K562 (cell line): Measurements from ENCODE around the gene KIF5A.

ENCODE experiments used
- ATF3 ChIP-seq, 2 experiments: fragments of 450-650 bp in 1 of 2; sonication (generic) in 1 of 2; formaldehyde crosslinking in 1 of 2; IDR thresholded peaks in 1 of 2; conservative IDR thresholded peaks in 1 of 2; 2 replicates each; pipeline versions ENCODE4 v1.6.1 to v1.8.1; 2016 to 2023; ENCODE audit warnings: mild to moderate bottlenecking in 2 of 2, moderate library complexity in 2 of 2, inconsistent platforms in 1 of 2, missing genetic modification reagents in 1 of 2
- CTCF ChIP-seq, 3 experiments: IDR thresholded peaks in 2 of 3; conservative IDR thresholded peaks in 1 of 3; 2 replicates each; pipeline ENCODE4 v1.5.1; 2011 to 2012; ENCODE audit warnings: low read length in 3 of 3, mild to moderate bottlenecking in 3 of 3, control low read depth in 2 of 3, improper control_type of control experiment in 1 of 3, inconsistent platforms in 1 of 3, low read depth in 1 of 3, mixed read lengths in 1 of 3, moderate library complexity in 1 of 3; ENCODE audit not compliant: insufficient read depth in 2 of 3
- HDAC2 ChIP-seq: fragments of 450-650 bp; IDR thresholded peaks from 2 replicates; pipeline ENCODE4 v1.6.1; 2016; ENCODE audit warnings: mild to moderate bottlenecking
- MAX ChIP-seq: sonication (generic); formaldehyde crosslinking; IDR thresholded peaks from 2 replicates; pipeline ENCODE4 v1.9.0; 2022; ENCODE audit warnings: mild to moderate bottlenecking, missing genetic modification reagents
- PHB2 ChIP-seq: fragments of 450-650 bp; IDR thresholded peaks from 2 replicates; pipeline ENCODE4 v1.6.1; 2017; ENCODE audit warnings: low read depth
- TAF1 ChIP-seq: IDR thresholded peaks from 2 replicates; pipeline ENCODE4 v1.6.1; 2011; ENCODE audit warnings: mild to moderate bottlenecking, low read length, moderate library complexity; ENCODE audit not compliant: insufficient read depth, control insufficient read depth, severe bottlenecking; ENCODE audit errors: extremely low read depth
- ZBTB43 ChIP-seq: sonication (generic); formaldehyde crosslinking; IDR thresholded peaks from 2 replicates; pipeline ENCODE4 v1.8.0; 2023; ENCODE audit warnings: mild to moderate bottlenecking, missing genetic modification reagents
- ZNF282 ChIP-seq: sonication (generic); formaldehyde crosslinking; IDR thresholded peaks from 2 replicates; pipeline ENCODE4 v1.8.1; 2023; ENCODE audit warnings: missing genetic modification reagents

GRCh38 chr12:57528176-57528575 lies 21.7 kb upstream of the KIF5A start:
- TF ChIP-seq MAX (CRISPR knock-in tag) (no peak), ZNF282 (CRISPR knock-in tag) (no peak), PHB2 (no peak), CTCF (IDR thresholded peaks at IDR 0.05 in 2 of 3, conservative IDR thresholded peaks at IDR 0.05 in 1 of 3; ENCODE audit: insufficient read depth in 2 of 3, low read depth in 1 of 3, low read length in 3 of 3) (no peak), ZBTB43 (CRISPR knock-in tag) (no peak), ATF3 (IDR thresholded peaks at IDR 0.05) (no peak), ATF3 (CRISPR knock-in tag; conservative IDR thresholded peaks at IDR 0.05) (no peak), TAF1 (no peak), HDAC2 (no peak)
